ENCODE data around the gene GALNT2.

GALNT2 gene

GRCh38 chr1:230279583-230279945 is 212.5 kb downstream of the GALNT2 start:
- TF ChIP-seq ZNF274 (IDR thresholded peaks at IDR 0.05; ENCODE audit: low read depth, low read length): no peak
- no peak overlapping the region for H3K4me3 ChIP-seq (ENCODE audit: low read length)

GRCh38 chr1:230280054-230280795 is 213.2 kb downstream of the GALNT2 start:
- no peak for TF ChIP-seq ZNF274 (IDR thresholded peaks at IDR 0.05; ENCODE audit: low read depth, low read length)
- no peak overlapping the region for H3K4me3 ChIP-seq (ENCODE audit: low read length)

GRCh38 chr1:230280906-230281413 is 213.9 kb downstream of the GALNT2 start:
- no peak for TF ChIP-seq ZNF274 (IDR thresholded peaks at IDR 0.05; ENCODE audit: low read depth, low read length)
- no peak overlapping the region for H3K4me3 ChIP-seq (ENCODE audit: low read length)

DNA sequence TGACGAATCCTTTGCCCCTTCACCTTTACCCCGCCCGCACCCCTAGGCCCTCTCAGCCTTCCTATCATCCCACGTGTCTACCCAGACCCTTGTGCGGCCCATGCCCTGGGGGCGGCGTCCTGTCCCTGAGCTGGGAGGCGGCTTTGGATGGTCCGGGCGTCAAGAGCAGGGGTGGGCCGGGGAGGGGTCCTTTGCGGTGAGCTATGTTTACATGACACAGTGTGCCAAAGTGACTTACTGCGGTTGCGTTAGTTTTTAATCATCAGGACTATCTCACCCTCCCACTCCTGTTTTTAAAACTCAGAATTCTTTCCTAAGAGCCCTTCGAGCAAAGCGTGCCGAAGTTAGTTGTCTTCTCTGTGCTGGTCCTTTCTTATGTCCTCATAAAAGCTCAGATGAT is 214.5 kb downstream of the GALNT2 start:
- no peak for TF ChIP-seq ZNF274 (IDR thresholded peaks at IDR 0.05; ENCODE audit: low read depth, low read length)
- no peak overlapping the region for H3K4me3 ChIP-seq (ENCODE audit: low read length)

- TF ChIP-seq ZNF274 (IDR thresholded peaks at IDR 0.05; ENCODE audit: low read depth, low read length): no peak
- no peak overlapping the region for H3K4me3 ChIP-seq (ENCODE audit: low read length)
These were observed 215.1 kb downstream of the GALNT2 start for GRCh38 chr1:230282157-230282556.

GRCh38 chr1:230283678-230284077 is 216.6 kb downstream of the GALNT2 start:
- no peak for TF ChIP-seq ZNF274 (IDR thresholded peaks at IDR 0.05; ENCODE audit: low read depth, low read length)
- H3K4me3 ChIP-seq (ENCODE audit: low read length): no peak overlapping the region

DNA sequence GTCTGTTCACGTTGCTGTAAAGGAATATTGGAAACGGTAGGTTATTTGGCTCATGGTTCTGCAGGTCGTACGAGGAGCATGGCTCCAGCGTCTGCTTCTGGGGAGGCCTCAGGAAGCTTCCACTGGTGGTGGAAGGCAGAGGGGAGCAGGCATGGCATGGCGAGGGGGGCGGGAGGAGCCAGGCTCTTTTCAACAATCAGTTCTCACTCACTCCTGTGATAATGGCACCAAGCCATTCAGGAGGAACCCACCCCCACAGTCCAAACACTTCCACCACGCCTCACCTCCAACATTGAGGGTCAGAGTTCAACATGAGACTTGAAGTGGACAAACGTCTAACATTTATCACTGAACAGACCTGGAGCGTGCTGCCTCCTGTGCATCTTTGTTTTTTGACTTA is 217.9 kb downstream of the GALNT2 start:
- TF ChIP-seq ZNF274 (IDR thresholded peaks at IDR 0.05; ENCODE audit: low read depth, low read length): no peak
- no peak overlapping the region for H3K4me3 ChIP-seq (ENCODE audit: low read length)

DNA sequence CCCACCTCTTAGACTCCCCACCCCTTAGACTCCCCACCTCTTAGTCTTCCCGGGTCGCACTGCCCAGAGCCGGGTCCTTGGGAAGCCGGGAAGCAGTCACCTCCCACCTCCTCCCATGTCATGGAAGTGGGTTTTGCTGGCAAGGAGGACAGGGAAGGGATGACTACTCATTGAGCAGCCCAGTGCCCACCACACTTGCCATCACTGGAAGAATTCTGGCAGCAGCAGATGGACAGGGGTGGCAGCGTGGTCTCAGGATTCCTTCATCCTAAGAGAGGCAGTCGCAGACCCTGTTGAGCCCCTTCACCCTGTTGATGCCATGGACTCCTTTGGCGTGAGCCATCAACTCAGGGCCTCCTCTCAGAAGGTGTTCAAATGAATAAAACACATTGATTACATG is 218.3 kb downstream of the GALNT2 start:
- H3K4me3 ChIP-seq (ENCODE audit: low read length): no peak overlapping the region
- TF ChIP-seq ZNF274 (IDR thresholded peaks at IDR 0.05; ENCODE audit: low read depth, low read length): no peak

DNA sequence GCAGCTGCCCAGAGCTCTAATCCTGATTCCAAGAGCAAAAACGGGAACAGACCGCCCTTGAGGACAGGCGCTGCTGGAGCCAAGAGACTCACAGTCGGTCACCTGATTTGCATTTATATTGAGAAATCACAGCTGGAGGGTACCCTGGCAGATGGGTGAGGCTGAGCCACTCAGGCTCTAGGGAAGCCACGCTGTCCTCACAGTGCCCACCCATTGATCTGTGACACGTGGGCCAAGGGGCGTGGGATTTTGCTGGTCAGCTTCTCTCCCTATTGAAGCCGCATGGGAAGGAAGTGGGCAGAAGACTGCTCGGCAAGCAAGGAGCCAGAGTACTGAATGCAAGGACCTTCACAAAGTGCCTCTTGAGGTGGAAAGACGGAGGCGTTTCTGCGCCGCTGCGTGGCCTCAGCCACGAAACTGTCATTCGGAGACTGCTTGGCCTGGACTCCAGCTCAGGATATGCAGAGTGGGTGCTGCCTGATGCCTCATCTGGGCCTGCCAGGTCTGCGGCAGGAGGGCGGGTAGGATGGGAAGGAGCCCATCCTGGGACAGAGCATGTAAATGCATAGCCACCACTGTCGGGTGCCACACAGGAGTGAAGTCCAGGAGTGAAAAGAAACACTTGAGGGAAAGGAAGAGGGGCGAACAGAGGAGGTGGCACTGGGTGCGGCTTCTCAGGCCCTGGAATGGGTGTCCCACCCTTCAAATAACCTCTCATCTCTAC is 219.3 kb downstream of the GALNT2 start:
- H3K4me3 ChIP-seq (ENCODE audit: low read length): no peak overlapping the region
- TF ChIP-seq ZNF274 (IDR thresholded peaks at IDR 0.05; ENCODE audit: low read depth, low read length): no peak

- no peak for TF ChIP-seq ZNF274 (IDR thresholded peaks at IDR 0.05; ENCODE audit: low read depth, low read length)
- no peak overlapping the region for H3K4me3 ChIP-seq (ENCODE audit: low read length)
These were observed 219.8 kb downstream of the GALNT2 start for GRCh38 chr1:230286890-230287269.

- no peak for TF ChIP-seq ZNF274 (IDR thresholded peaks at IDR 0.05; ENCODE audit: low read depth, low read length)
- no peak overlapping the region for H3K4me3 ChIP-seq (ENCODE audit: low read length)
These were observed 220.8 kb downstream of the GALNT2 start for GRCh38 chr1:230287674-230288315.

DNA sequence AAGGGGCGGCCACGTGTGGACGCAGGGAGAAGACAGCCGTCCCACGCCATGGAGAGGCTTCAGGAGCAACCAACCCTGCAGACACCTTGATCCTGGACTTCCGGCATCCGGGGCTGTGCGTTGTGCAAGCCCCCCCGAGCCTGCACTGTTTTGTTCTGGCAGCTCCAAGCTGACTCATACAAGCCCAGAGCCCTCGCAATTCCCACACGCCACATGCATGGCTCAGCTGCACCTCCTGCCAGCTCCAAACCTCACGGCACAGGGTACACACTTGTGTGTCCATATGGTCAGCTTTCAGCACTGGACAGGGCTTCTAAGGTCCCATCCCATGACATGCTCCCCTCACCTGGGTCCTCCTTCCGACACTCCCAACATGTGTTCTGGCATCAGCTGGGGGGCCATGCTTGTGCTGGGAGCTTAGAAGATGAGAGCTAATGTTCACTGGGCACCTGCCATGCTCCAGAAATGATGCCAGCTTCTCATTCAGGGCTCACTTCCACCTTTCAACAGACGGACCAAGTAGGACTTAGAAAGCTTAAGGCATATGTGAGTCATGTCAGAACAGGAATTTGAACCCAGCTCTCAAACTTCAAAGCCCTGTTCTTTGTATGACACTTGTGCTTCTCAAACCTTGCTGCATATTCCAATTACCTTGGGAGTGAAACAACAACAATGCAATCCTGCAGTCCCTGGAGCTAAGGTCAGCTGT is 221.8 kb downstream of the GALNT2 start:
- no peak for TF ChIP-seq ZNF274 (IDR thresholded peaks at IDR 0.05; ENCODE audit: low read depth, low read length)

GRCh38 chr1:230289350-230289644 is 222.3 kb downstream of the GALNT2 start:
- TF ChIP-seq ZNF274 (IDR thresholded peaks at IDR 0.05; ENCODE audit: low read depth, low read length): no peak
- no peak overlapping the region for H3K4me3 ChIP-seq (ENCODE audit: low read length)

More for the DNA sequence above, 221.8 kb downstream of the GALNT2 start:
- no peak overlapping the region for H3K4me3 ChIP-seq (ENCODE audit: low read length)

Data from GM08714 (cell line).